A549 treated with CpdA at 1 μM for 4 hours (cell line): Measurements from ENCODE around the gene TSC22D4. TPM values are rescaled to one million over a fixed set of nuclear protein-coding genes. Genes with fewer than 3 reads are reported as not detected.

ENCODE experiments used
- total RNA-seq: library from RNA; stranded (reverse); fragments of 200-300 nt; extraction: Qiagen RNA extraction; gene quantifications from 5 replicates; pipeline ENCODE4 v1.2.3, GENCODE V29; 2022; ENCODE audit warnings: low read depth

TSC22D4 gene
- 30.8 to 38.7 TPM (median 35.0 TPM) in 5 replicates for total RNA-seq

GRCh38 chr7:100478958-100479660 lies at the start of gene TSC22D4:
Gene TSC22D4, minus strand, starts transcription at chr7:100479214. Its CDS starts 1,176 bp downstream, at chr7:100478038.

GRCh38 chr7:100483722-100484672 lies 5.0 kb upstream of the TSC22D4 start, which contains the start of gene NYAP1:
Gene NYAP1, plus strand, starts transcription at chr7:100483927. Its CDS starts 1,385 bp downstream, at chr7:100485312.

GRCh38 chr7:100464210-100464660 lies 14.8 kb downstream of the TSC22D4 start, which contains the start of gene SPACDR:
Gene SPACDR, minus strand, starts transcription at chr7:100464260. Its CDS starts 235 bp downstream, at chr7:100464025.

GRCh38 chr7:100429637-100430492 lies 49.1 kb downstream of the TSC22D4 start, which contains the start of gene MEPCE:
Gene MEPCE, plus strand, starts transcription at chr7:100429831. Its CDS starts 188 bp downstream, at chr7:100430019.

GRCh38 chr7:100428199-100428966 lies 50.6 kb downstream of the TSC22D4 start, which contains the start of gene ZCWPW1:
Gene ZCWPW1, minus strand, starts transcription at chr7:100428703. Its CDS starts 8,054 bp downstream, at chr7:100420649.

Other genes starting within 250 kb of the TSC22D4 start
- gene SPDYE3, start 171.5 kb downstream of the TSC22D4 start, total RNA-seq = not detected in 5 replicates
- gene PILRB, start 121.1 kb downstream of the TSC22D4 start, total RNA-seq = 25.8 to 35.2 TPM (median 31.2 TPM) in 5 replicates
- 4.0 to 6.4 TPM (median 5.4 TPM) in 5 replicates for gene PILRA, start 105.7 kb downstream of the TSC22D4 start, total RNA-seq
- 0.91 to 1.7 TPM (median 1.6 TPM) in 5 replicates for gene ZCWPW1, start 50.5 kb downstream of the TSC22D4 start, total RNA-seq
- gene MEPCE, start 49.4 kb downstream of the TSC22D4 start, total RNA-seq = 41.3 to 51.2 TPM (median 46.2 TPM) in 5 replicates
- 34.2 to 53.7 TPM (median 51.8 TPM) in 5 replicates for gene PPP1R35, start 42.7 kb downstream of the TSC22D4 start, total RNA-seq
- gene SPACDR, start 15.0 kb downstream of the TSC22D4 start, total RNA-seq = 0.60 to 0.96 TPM (median 0.77 TPM) in 4 of 5 replicates, not detected in the other
- 0.77 to 1.3 TPM (median 1.2 TPM) in 5 replicates for gene NYAP1, start 4.7 kb upstream of the TSC22D4 start, total RNA-seq
- 11.3 to 15.4 TPM (median 12.6 TPM) in 5 replicates for gene AGFG2, start 60.0 kb upstream of the TSC22D4 start, total RNA-seq
- gene SAP25, start 94.7 kb upstream of the TSC22D4 start, total RNA-seq = 0.61 to 0.85 TPM (median 0.71 TPM) in 5 replicates
- gene LRCH4, start 106.9 kb upstream of the TSC22D4 start, total RNA-seq = 10.6 to 16.3 TPM (median 15.0 TPM) in 5 replicates
- 0.14 to 0.60 TPM (median 0.35 TPM) in 5 replicates for gene FBXO24, start 107.1 kb upstream of the TSC22D4 start, total RNA-seq
- gene PCOLCE, start 123.1 kb upstream of the TSC22D4 start, total RNA-seq = 6.2 to 12.4 TPM (median 7.8 TPM) in 5 replicates
- 16.2 to 22.1 TPM (median 19.5 TPM) in 5 replicates for gene MOSPD3, start 133.3 kb upstream of the TSC22D4 start, total RNA-seq
- 2.6 to 3.4 TPM (median 2.9 TPM) in 5 replicates for gene TFR2, start 162.3 kb upstream of the TSC22D4 start, total RNA-seq
- gene ACTL6B, start 177.2 kb upstream of the TSC22D4 start, total RNA-seq = not detected in 5 replicates
- gene GNB2, start 194.5 kb upstream of the TSC22D4 start, total RNA-seq = 165 to 268 TPM (median 251 TPM) in 5 replicates
- 16.1 to 22.5 TPM (median 17.8 TPM) in 5 replicates for gene GIGYF1, start 215.0 kb upstream of the TSC22D4 start, total RNA-seq
- gene POP7, start 226.9 kb upstream of the TSC22D4 start, total RNA-seq = 72.6 to 107 TPM (median 103 TPM) in 5 replicates
- 0.03 TPM in 1 of 5 replicates, not detected in the others for gene EPO, start 241.3 kb upstream of the TSC22D4 start, total RNA-seq